Mesenchymal stem cell (in vitro differentiated cells and primary cell): ENCODE data around the gene ITGB1.

Experiments used
- DNase-seq: peaks from one replicate; pipeline ENCODE4 v3.0.0-alpha.2; 2013
- H2AFZ ChIP-seq: one replicate; pipeline ENCODE4 v1.6.1; 2013; ENCODE audit warnings: low read depth, mild to moderate bottlenecking, control low read depth, inconsistent platforms, low read length, moderate library complexity
- H2AK5ac ChIP-seq: 2 replicates; pipeline ENCODE4 v1.6.1; 2013; ENCODE audit warnings: low read length, moderate library complexity, mild to moderate bottlenecking, inconsistent platforms; ENCODE audit not compliant: severe bottlenecking
- H2BK120ac ChIP-seq: one replicate; pipeline ENCODE4 v1.6.1; 2013; ENCODE audit warnings: low read depth, mild to moderate bottlenecking, inconsistent platforms, low read length, moderate library complexity
- H2BK12ac ChIP-seq, 2 experiments: one replicate each; pipeline ENCODE4 v1.6.1; 2013; ENCODE audit warnings: inconsistent platforms in 2 of 2, low read length in 2 of 2, mild to moderate bottlenecking in 2 of 2, moderate library complexity in 2 of 2, control low read depth in 1 of 2
- H2BK15ac ChIP-seq: one replicate; pipeline ENCODE4 v1.6.1; 2013; ENCODE audit warnings: mild to moderate bottlenecking, low read depth, inconsistent platforms; ENCODE audit not compliant: poor library complexity, severe bottlenecking
- H2BK5ac ChIP-seq: 2 replicates; pipeline ENCODE4 v1.6.1; 2013; ENCODE audit warnings: low read depth, mild to moderate bottlenecking, low read length, control low read depth, inconsistent platforms; ENCODE audit not compliant: poor library complexity, severe bottlenecking
- H3K14ac ChIP-seq, 2 experiments: one replicate each; pipeline ENCODE4 v1.6.1; 2013; ENCODE audit warnings: inconsistent platforms in 2 of 2, low read length in 2 of 2, control low read depth in 1 of 2, mild to moderate bottlenecking in 1 of 2, moderate library complexity in 1 of 2
- H3K18ac ChIP-seq, 2 experiments: one replicate each; pipeline ENCODE4 v1.6.1; 2013; ENCODE audit warnings: inconsistent platforms in 2 of 2, low read length in 2 of 2, control low read depth in 1 of 2, low read depth in 1 of 2, mild to moderate bottlenecking in 1 of 2
- H3K23ac ChIP-seq, 2 experiments: one replicate each; pipeline ENCODE4 v1.6.1; 2013; ENCODE audit warnings: inconsistent platforms in 2 of 2, low read length in 2 of 2, mild to moderate bottlenecking in 2 of 2, moderate library complexity in 2 of 2, control low read depth in 1 of 2
- H3K27ac ChIP-seq: 2 replicates; pipeline ENCODE4 v1.5.1; 2013; ENCODE audit warnings: mild to moderate bottlenecking, moderate library complexity, low read length, control low read depth, inconsistent platforms; ENCODE audit not compliant: poor library complexity, severe bottlenecking
- H3K27me3 ChIP-seq, 2 experiments: 2 replicates each; pipeline versions ENCODE4 v1.6.1 to v1.7.0; 2013; ENCODE audit warnings: low read length in 2 of 2, mild to moderate bottlenecking in 2 of 2, moderate library complexity in 2 of 2, control low read depth in 1 of 2, inconsistent platforms in 1 of 2; ENCODE audit not compliant: control insufficient read depth in 1 of 2, insufficient read depth in 1 of 2
- H3K36me3 ChIP-seq, 2 experiments: 2 replicates each; pipeline versions ENCODE4 v1.6.1 to v1.7.0; 2013; ENCODE audit warnings: low read length in 2 of 2, control low read depth in 1 of 2, inconsistent platforms in 1 of 2, low read depth in 1 of 2, mild to moderate bottlenecking in 1 of 2; ENCODE audit not compliant: insufficient read depth in 2 of 2, control insufficient read depth in 1 of 2
- H3K4ac ChIP-seq, 2 experiments: one replicate each; pipeline ENCODE4 v1.6.1; 2013; ENCODE audit warnings: inconsistent platforms in 2 of 2, low read length in 2 of 2, mild to moderate bottlenecking in 2 of 2, moderate library complexity in 2 of 2, control low read depth in 1 of 2, low read depth in 1 of 2
- H3K4me1 ChIP-seq: 2 replicates; pipeline ENCODE4 v1.6.1; 2013; ENCODE audit warnings: low read depth, low read length, control low read depth; ENCODE audit not compliant: control insufficient read depth, insufficient read depth
- H3K4me2 ChIP-seq: 2 replicates; pipeline ENCODE4 v1.6.1; 2013; ENCODE audit warnings: low read length, mild to moderate bottlenecking, inconsistent platforms; ENCODE audit not compliant: poor library complexity, severe bottlenecking
- H3K4me3 ChIP-seq, 2 experiments: 2 replicates each; pipeline versions ENCODE4 v1.5.1 to v1.7.0; 2013; ENCODE audit warnings: low read length in 2 of 2, mild to moderate bottlenecking in 2 of 2, control low read depth in 1 of 2, low read depth in 1 of 2; ENCODE audit not compliant: insufficient read depth in 1 of 2
- H3K79me1 ChIP-seq: replicated peaks from 2 replicates; pipeline ENCODE4 v1.6.1; 2013; ENCODE audit warnings: mild to moderate bottlenecking, control low read depth, low read length, inconsistent platforms; ENCODE audit not compliant: poor library complexity, severe bottlenecking
- H3K9ac ChIP-seq: 2 replicates; pipeline ENCODE4 v1.7.0; 2013; ENCODE audit warnings: mild to moderate bottlenecking, low read length, moderate library complexity
- H3K9me3 ChIP-seq: 2 replicates; pipeline ENCODE4 v1.7.0; 2013; ENCODE audit warnings: mild to moderate bottlenecking, low read length; ENCODE audit not compliant: control insufficient read depth
- H4K8ac ChIP-seq: one replicate; pipeline ENCODE4 v1.6.1; 2013; ENCODE audit warnings: inconsistent platforms, mild to moderate bottlenecking, low read length, moderate library complexity
- H4K91ac ChIP-seq: one replicate; pipeline ENCODE4 v1.6.1; 2013; ENCODE audit warnings: mild to moderate bottlenecking, low read length, inconsistent platforms
- WGBS: methylation state at CpG from one replicate; pipeline ENCODE4 v1.1.7; 2013; ENCODE audit warnings: mixed read lengths; 5-methylcytosine and 5-hydroxymethylcytosine counted together

The ITGB1 gene

DNA sequence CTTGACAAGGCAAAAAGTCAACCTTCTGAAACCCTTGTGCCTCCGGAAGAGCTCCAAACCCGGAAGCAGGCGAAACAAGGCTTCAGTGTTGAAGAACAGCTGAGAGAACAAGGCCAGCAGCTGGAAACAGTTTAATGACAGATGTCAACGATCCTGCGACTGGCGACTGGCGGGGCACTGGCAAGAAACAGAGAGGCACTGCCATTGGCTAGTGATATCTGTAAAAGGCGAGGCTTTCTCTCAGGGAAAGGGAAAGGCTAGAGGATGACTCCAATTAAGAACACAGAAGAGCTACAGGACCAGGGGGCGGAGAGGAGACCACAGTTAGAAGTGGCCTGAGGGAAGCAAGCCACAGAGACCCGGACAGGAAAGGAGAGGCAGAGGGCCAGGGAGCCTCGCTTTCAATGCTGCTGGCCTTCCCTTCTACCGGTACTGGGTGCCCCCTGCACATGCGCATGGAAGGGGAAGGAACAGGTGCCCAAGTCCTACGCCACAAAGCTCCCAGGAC lies 19.4 kb downstream of the ITGB1 start:
- no peaks in the 10 kb centered on the region for H3K27me3 ChIP-seq
- no peak overlapping the region for H2AFZ ChIP-seq
- no peak overlapping the region for H3K4ac ChIP-seq
- peak overlapping the region; percentile 16 to 34 for H3K18ac ChIP-seq
- peaks cover 18 to 41% of the 10 kb centered on the region in 2 experiments for H3K36me3 ChIP-seq
- H4K8ac ChIP-seq, result no peak overlapping the region
- peak overlapping the region; percentile 88 for H3K27ac ChIP-seq
- peak overlapping the region; percentile 32 for H2AK5ac ChIP-seq
- DNase-seq, result peak; percentile 62
- H3K9me3 ChIP-seq, result no peaks in the 10 kb centered on the region
- H2BK120ac ChIP-seq, result no peak overlapping the region
- H3K4me3 ChIP-seq, result peak overlapping the region in 1 of 2 experiments; percentile 31
- WGBS, result 50% methylated on average over 14 of the region's 14 CpGs
- peak overlapping the region; percentile 51 for H3K4me2 ChIP-seq
- peaks cover 30% of the 10 kb centered on the region for H3K4me1 ChIP-seq
- H3K9ac ChIP-seq, result peak overlapping the region; percentile 37
- H2BK15ac ChIP-seq, result no peak overlapping the region
- no peaks in the 10 kb centered on the region for H3K79me1 ChIP-seq
- H2BK12ac ChIP-seq, result peak overlapping the region in 1 of 2 experiments; percentile 7
- peak overlapping the region; percentile 11 for H2BK5ac ChIP-seq
- peak overlapping the region in 1 of 2 experiments; percentile 30 for H3K14ac ChIP-seq
- peak overlapping the region in 1 of 2 experiments; percentile 81 for H3K23ac ChIP-seq
- no peak overlapping the region for H4K91ac ChIP-seq

DNA sequence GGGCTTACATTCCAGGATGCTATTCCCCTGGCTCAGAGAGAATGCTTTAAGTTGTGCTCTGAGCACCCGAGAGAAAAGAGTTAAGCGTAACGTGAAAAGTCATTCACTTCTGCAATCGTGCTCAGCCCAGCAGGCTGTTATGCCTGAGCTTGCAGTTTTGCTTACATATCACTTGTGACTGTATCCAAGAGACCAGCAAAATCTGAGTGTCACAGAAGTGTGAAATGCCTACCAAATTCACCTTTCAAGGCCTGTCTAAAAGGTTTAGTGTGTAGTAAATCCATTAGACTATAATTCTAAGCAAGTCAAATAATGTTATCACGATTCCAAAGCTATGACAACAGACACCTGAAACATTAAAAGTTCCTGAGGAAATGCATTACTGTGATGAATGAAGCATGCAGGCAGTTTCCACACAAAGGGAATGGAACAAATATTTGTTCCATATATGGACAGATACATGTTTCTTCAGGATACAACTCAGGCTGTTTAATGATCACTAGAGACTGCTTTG lies 20.1 kb downstream of the ITGB1 start:
- Histone ChIP-seq H3K79me1 (no peaks in the 10 kb centered on the region), H3K9ac (peak overlapping the region; percentile 37), H3K14ac (no peak overlapping the region), H3K36me3 (peaks cover 18 to 46% of the 10 kb centered on the region in 2 experiments), H3K4ac (no peak overlapping the region), H3K9me3 (no peaks in the 10 kb centered on the region), H2BK15ac (no peak overlapping the region), H2AK5ac (peak overlapping the region; percentile 82), H2AFZ (no peak overlapping the region), H4K8ac (no peak overlapping the region), H3K23ac (no peak overlapping the region), H2BK12ac (no peak overlapping the region), H3K18ac (no peak overlapping the region), H3K27ac (peak overlapping the region; percentile 88), H3K4me2 (peak overlapping the region; percentile 26), H4K91ac (no peak overlapping the region), H2BK120ac (no peak overlapping the region), H2BK5ac (no peak overlapping the region), H3K4me1 (peaks cover 29% of the 10 kb centered on the region), H3K4me3 (peak overlapping the region in 1 of 2 experiments; percentile 31), H3K27me3 (no peaks in the 10 kb centered on the region)
- WGBS, result 29% methylated on average over 4 of the region's 5 CpGs
- peak; percentile 76 for DNase-seq

DNA sequence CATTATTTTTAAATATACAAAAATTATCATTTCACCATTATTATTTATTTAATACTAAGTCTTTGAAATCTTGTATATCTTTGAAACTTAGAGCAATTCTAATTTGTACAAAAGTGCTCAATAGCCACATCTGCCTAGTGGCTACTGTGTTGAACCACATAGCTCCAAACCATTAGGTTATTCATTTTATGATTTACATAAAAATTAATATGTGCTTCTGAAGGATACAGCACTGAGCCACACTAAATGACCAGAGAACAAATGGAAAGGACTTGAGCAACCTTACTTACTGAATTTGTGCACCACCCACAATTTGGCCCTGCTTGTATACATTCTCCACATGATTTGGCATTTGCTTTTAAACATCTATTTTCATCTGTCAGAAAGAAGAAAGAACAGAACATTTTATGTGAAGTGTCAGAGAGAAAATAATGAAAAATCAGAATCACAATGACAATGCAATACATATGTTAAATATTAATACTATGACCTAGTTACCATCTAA lies 25.8 kb downstream of the ITGB1 start:
- H3K4me3 ChIP-seq, result no peak overlapping the region
- peaks cover 11% of the 10 kb centered on the region for H3K4me1 ChIP-seq
- no peak overlapping the region for H3K4ac ChIP-seq
- H3K4me2 ChIP-seq, result no peak overlapping the region
- H3K27me3 ChIP-seq, result no peaks in the 10 kb centered on the region
- no peak overlapping the region for H3K18ac ChIP-seq
- DNase-seq, result no peak
- H3K9ac ChIP-seq, result peak overlapping the region; percentile 44
- H4K8ac ChIP-seq, result no peak overlapping the region
- H3K27ac ChIP-seq, result no peak overlapping the region
- no peak overlapping the region for H2BK5ac ChIP-seq
- no peak overlapping the region for H2BK120ac ChIP-seq
- H4K91ac ChIP-seq, result no peak overlapping the region
- H3K14ac ChIP-seq, result no peak overlapping the region
- no peak overlapping the region for H2BK15ac ChIP-seq
- H3K36me3 ChIP-seq, result peaks cover 14 to 86% of the 10 kb centered on the region in 2 experiments
- H2BK12ac ChIP-seq, result no peak overlapping the region
- no peak overlapping the region for H3K23ac ChIP-seq
- H2AFZ ChIP-seq, result no peak overlapping the region
- H2AK5ac ChIP-seq, result no peak overlapping the region
- H3K9me3 ChIP-seq, result no peaks in the 10 kb centered on the region
- no peaks in the 10 kb centered on the region for H3K79me1 ChIP-seq

GRCh38 chr10:32931593-32931992 lies 26.4 kb downstream of the ITGB1 start:
- Histone ChIP-seq H3K9ac (no peak overlapping the region), H2AK5ac (no peak overlapping the region), H3K4ac (no peak overlapping the region), H4K8ac (no peak overlapping the region), H3K79me1 (no peaks in the 10 kb centered on the region), H3K4me3 (no peak overlapping the region), H3K27me3 (no peaks in the 10 kb centered on the region), H3K9me3 (no peaks in the 10 kb centered on the region), H3K36me3 (peaks cover 16 to 93% of the 10 kb centered on the region in 2 experiments), H3K23ac (no peak overlapping the region), H3K14ac (no peak overlapping the region), H2AFZ (no peak overlapping the region), H3K4me2 (no peak overlapping the region), H2BK5ac (no peak overlapping the region), H3K27ac (no peak overlapping the region), H3K18ac (no peak overlapping the region), H3K4me1 (peaks cover 8% of the 10 kb centered on the region), H2BK120ac (no peak overlapping the region), H2BK15ac (no peak overlapping the region), H4K91ac (no peak overlapping the region), H2BK12ac (no peak overlapping the region)
- no peak for DNase-seq
- WGBS, result 93% methylated on average over 1 of the region's 1 CpG
